GM19025 (cell line): ENCODE measurements around the gene MEF2D.

ENCODE experiments used
- ATAC-seq: cut with Tn5 transposase; IDR thresholded peaks from one replicate; pipeline ENCODE4 v1.9.1; 2021; ENCODE audit warnings: mild to moderate bottlenecking, low read depth, moderate library complexity; ENCODE audit not compliant: unreplicated experiment

The MEF2D gene

DNA sequence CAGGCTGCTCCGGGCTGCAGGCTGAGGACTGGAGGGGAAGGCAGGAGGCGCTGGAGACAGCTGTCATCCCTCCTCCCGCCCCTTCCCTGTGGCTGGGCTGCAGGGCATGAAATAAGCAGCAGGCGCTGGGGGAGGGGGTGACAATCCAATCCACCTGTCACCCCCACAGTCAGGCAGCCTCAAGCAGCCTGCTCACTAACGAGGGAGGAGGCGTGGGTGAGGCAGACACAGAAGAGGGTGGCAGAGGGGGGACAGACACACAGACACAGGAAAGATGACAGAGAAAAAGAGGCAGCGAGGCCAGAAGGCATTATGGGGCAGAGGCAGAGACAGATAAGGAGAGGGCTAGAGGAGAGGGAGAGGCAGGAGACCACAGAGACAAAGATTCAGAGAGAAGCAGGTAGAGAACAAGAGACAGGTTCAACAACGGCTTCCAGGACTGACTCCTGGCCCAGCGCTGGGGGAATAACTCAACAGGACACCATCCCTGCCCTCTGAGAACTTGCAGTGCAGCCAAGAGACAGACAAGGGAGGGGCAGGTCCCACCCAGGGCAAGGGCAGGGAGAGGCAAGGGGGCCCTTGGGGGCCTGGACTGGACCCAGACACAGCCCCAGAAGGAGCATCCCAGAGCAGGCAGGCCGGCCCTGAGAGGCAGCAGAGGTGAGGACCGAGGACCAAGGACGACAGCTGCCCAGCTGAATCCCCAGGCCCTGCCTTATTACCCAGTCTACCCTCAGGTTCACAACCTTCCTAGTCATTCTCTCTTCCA, 11.2 kb downstream of the MEF2D start:
- peak; percentile 27 for ATAC-seq

DNA sequence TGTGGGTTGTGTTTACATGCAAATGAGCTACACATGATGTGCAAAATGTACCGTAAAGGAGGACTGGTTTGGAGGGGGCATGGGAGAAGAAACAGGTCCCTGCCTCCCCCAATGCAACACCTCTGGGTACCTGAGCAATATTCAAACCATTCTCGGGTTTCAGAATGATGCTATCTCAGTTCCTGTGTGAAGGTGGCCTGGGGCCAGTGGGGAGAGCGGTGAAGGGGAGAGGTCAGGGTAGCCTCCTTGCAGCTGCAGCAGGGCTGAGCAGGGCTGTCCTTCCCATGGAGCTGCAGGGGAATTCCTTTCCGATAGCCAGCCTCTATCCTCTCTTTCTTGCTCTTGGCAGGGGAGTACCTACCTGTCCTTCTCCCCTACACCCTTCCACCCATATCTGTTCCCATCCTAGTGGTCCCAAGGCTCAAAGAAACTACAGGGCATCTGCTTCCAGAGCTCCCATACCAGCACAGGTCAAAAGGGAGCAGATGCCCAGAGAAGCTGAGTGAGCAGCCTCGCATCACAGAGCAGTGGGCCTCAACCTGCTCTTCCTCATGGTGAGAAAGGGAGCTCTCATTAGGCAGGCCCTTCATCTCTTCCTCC, 11.9 kb downstream of the MEF2D start:
- peak; percentile 66 for ATAC-seq

- no peak for ATAC-seq
Observed at GRCh38 chr1:156487862-156488261, 12.7 kb downstream of the MEF2D start.

DNA sequence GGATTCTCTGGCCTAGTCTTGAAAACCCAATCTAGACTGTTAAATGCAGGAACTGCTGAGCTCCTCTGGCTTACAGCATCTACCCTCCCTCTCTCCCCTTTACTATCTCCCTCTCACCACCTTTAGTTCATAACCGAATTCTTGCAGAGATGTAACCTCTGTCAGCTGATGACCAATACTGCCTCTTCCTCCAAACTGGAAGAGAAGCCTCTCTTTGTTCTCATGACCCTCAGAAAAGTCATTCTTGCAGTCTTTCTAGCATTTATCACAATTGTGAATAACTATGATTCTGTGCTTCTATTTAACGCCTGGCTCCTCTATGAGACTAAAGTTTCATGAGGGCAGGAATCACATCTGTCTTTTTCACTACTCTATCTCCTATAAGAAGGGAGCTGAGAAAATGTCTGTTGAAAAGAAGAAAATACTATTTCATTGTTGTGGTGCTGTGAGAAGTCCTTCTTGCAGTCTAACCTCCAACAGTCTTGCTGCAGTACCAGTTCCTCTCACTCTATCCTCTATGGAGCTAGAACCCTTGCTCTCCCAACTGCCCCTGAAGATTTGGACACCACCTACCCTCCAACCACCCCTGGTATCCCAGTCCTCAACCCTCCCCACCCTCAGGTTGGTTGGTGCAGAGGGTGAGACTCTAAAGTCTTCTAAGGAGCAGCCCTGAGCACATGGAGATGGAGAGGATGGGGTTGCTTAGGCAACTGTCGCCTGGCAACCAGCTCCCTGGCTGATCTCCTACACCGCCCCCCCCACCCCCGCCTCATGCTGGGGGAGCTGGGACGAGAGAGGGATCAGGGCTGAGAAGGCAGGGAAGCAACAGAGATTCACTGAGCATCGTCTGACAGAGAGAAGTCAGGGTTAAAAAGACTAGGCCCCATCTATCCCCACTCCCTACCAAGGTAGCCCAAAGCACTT, 13.9 kb downstream of the MEF2D start:
- ATAC-seq = no peak

DNA sequence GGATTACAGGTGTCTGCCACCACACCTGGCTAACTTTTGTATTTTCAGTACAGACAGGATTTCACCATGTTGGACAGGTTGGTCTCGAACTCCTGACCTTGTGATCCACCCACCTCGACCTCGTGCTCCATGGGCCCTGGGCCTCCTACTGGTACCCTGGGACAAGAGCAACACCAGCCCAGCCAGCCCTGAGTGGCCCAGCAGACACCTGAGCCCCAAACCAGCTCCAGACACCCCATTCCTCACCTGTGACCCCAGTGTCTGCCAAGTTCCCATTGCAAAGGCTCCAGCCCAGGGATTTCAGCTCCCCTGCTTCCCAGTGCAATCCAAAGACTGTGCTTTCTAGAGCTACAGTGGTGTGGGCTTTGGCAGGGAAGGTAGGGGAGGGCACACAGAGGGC, 14.6 kb downstream of the MEF2D start:
- ATAC-seq = no peak

DNA sequence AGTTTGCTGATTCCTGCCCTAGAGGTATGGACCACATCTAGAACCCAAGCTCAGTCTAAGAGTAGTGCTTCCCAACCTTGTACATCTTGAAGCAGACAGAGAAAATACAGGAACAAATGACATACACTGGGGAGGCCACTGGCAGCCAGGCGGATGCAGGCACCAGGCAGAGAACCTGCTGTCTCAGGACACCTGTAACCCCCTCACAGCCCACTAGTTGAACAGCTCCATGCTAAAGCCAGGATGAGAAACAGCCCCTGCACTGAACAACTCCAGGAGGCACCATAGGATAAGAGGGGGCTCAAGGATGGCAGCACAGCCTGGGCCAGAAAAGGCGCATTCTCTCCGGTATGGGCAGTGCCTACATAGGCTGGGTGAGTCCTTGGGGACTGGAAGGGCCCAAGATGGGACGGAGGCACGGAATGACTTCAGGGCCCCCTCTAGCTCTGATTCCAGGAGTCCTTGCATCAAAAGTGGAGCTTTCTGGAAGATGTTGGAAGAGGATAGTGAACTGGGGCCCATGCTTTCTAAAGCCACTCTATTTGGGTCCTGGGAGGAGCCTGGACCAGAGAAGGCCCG, 16.0 kb downstream of the MEF2D start:
- no peak for ATAC-seq

- ATAC-seq = no peak
Observed at GRCh38 chr1:156483397-156483796, 17.2 kb downstream of the MEF2D start.

- ATAC-seq = no peak
Observed at GRCh38 chr1:156482276-156482675, 18.3 kb downstream of the MEF2D start.

- no peak for ATAC-seq
Observed at GRCh38 chr1:156481527-156481926, 19.0 kb downstream of the MEF2D start.

DNA sequence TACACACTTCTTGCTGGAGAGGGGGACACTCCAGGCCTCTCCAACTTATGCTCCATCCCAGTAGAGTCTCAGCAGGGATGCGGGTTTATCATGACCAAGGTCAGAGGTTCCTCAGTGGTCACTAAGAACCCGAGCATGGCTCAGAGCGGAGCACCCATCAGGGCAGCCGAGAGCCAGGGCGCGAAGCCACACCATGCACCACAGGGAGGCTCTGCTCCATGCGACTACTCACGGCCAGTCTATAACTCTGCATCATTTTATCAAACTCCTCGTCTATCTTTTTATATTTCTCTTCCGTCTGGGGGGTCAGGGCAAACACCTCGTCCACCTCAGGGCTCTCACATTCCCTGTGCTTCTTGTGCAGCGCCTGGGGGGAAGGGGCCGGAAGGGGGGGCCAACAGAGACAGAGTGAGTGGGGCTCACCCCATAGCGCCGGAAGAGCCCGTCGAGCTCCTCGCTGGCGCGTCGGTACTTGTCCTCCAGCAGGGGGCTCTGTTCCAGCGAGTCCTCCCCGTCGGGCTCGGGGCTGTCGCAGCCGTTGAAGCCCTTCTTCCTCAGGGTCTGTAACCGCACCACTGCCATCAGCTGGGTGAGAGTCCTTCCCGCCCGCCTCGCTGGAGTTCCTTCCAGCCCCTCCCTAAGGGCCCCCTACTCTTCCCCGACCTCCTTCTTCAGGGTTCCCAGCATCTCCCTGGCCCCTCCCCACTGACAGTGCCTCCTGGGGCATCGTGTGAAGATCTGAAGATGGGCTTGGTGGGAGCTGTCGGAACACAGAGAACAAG, 20.0 kb downstream of the MEF2D start:
- ATAC-seq = no peak

DNA sequence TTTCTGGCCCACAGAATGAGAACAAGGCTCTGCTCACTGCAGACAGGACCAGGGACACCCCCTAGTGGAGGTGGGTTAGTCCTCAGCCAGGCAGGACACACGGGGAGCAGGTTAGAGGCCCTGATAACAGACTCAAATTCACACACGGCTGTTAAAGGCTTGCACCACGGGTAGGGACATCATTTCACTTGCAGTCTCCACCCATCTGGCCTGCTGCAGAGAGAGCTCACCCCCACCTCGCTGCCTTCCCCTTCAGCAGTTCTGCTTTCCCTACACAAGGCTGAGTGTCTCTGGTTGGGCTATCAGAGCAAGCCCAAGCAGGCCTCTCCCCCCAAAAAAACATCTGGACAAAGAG, 20.6 kb downstream of the MEF2D start:
- ATAC-seq = no peak

DNA sequence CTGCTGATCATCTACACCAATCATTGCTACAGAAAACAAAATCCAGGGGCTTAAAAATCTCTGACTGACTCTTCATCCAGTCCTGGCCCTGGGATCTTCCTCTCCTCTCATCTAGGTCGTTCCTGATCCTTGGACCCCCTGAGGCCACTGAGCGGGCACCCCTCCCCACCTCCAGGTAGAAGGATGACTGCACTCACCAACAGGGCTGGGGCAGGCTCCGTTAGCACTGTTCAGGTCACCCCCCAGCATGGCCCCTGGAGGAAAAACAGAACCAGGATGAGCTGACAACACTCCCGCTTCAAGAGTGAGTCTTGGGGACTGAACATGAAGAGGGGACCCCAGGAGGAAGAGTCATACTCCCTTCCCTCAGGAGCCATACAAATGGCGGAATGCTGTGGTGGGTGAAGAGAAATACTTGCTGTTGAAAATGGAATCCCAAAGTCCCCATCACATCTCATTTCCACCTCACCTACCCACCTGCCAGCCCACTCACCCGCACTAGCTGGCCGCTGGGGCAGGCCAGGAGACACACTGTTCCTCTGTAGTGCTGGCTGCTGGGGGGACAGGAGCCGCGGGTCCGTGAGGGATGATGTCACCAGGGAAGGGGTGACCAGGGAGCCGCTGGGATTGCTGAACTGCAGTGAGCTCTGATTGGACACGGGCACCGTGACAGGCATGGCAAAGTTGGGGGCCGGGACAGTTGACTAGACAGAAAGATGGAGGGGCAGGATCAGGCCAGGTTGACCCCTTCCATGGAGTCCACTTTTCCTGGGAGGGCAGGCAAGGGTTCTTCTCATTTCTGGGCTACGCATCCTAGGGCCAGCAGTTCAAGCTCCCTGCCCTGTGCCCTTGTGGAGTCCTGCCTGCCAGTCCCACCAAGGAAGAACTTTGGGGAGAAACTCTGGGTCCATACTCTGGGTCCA, 21.2 kb downstream of the MEF2D start:
- ATAC-seq = no peak

DNA sequence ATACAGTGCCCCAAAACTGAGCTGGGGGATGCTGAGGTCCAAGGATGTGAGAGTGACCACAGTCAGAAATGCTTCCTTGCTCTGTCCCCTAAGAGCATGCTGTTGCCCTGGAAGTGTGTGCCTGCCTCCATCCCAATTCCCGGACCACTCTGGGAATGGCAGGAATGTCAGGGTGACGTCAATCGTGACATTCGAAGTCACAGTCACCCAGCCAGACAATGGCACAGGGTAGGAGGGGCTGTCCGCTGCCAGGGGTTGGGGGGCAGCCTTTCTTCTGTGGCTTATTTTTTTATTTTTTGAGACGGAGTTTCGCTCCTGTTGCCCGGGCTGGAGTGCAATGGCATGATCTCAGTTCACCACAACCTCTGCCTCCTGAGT, 22.3 kb downstream of the MEF2D start:
- ATAC-seq = no peak

DNA sequence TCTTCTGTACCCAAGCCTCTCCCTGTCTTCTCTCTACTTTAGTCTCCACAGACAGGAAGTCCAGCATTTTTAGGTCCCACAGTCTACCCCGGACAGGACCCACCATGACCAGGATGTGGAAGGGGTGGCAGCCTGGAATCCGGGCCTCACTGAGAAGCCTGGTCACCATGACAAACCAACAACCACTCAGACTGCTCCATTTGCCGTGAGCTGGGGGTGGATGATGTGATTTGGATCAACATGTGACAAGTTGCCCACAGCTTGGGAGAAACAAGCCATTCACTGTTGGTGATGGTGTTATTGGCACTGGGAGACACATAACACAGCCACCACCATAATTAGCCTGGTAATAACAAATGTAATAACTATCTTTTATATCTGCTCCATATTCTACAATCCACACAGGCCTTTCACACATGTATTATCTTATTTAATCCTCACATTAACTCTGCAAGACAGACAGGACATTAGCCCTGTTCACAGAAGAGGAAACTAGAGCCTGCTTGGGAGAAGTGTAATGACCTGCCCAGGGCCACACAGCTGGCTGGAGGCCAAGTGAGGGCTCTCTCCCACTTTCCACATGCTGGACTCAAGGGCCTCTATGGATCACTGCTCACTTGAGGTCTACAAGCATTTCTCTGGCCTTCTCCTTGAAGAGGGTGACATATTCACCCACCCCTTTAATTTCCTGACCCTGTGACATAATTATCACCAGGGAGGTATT, 22.9 kb downstream of the MEF2D start:
- no peak for ATAC-seq

DNA sequence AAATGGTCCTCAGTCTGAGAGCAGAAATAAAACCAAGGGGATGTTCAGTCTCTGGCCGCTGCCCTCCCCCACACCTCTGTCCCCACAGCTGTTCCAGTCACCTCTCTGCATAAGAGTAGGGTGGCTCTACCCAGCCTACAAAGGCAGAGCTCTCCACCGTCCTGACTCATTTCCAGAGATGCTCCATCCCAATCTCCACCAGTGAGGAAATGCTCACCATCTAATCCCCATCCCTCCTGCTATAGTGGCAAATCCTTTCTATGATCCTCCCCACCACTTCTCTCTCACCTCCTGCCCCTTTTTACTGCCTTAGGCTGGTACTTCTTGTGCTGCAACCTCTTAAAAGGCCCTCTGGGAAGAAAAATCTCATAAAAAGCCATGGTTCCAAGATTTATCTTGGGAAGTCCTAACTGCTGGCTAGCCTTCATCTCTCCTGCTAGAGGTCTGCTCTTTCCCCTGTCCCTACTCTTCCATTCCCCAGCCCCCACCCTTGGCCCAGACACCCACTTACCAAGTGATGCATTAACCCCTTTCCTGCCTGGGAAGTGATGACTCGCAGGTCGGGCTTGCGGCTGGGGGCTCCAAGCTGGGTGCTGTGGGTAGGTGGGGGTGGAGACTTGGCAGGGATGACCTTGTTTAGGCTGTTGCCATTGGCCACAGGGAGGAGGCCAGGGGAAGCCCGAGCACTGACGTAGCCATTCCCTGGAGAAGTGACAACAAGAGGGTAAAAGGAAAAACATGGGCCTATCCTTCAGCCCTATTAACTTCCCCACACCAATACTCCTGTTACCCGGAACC, 23.9 kb downstream of the MEF2D start:
- ATAC-seq = no peak

GRCh38 chr1:156475568-156476500, 24.7 kb downstream of the MEF2D start:
- ATAC-seq = no peak

- no peak for ATAC-seq
Observed at GRCh38 chr1:156474966-156475365, 25.6 kb downstream of the MEF2D start.
